Gastroesophageal sphincter (tissue), 3 donors: ENCODE data around the gene AP3M1.

Experiments used
- CTCF ChIP-seq, 4 experiments: fragments of 200-600 bp in 2 of 4; fragments of 450-650 bp in 2 of 4; sonication (generic) in 1 of 4; IDR thresholded peaks; one replicate each; pipeline ENCODE4 v1.5.1; 2017 to 2019; ENCODE audit warnings: antibody characterized with exemption in 4 of 4, mild to moderate bottlenecking in 2 of 4, moderate library complexity in 2 of 4
- EP300 ChIP-seq: sonication (generic); formaldehyde crosslinking; IDR thresholded peaks from one replicate; pipeline ENCODE4 v1.6.1; 2017; ENCODE audit warnings: antibody characterized with exemption, mild to moderate bottlenecking

- TF ChIP-seq EP300 (no peak), CTCF (IDR thresholded peaks at IDR 0.05) (no peak)
Observed at GRCh38 chr10:74145133-74145532, 5.5 kb downstream of the AP3M1 start.
